GM19240 (cell line): ENCODE measurements around the gene SPATC1L.
"Not testable (repeated sequence)": the region's sequence is repeated elsewhere in the genome, so short reads cannot be mapped to it uniquely, and the experiment has no call there.

ENCODE experiments used
- DNase-seq: peaks from one replicate; pipeline ENCODE4 v3.0.0; 2011; ENCODE audit warnings: low spot score; ENCODE audit not compliant: insufficient read length

SPATC1L gene

GRCh38 chr21:46183910-46184624 is at the start of gene SPATC1L:
Gene SPATC1L, minus strand, starts transcription at chr21:46184459. Its CDS starts 1,643 bp downstream, at chr21:46182816.
- DNase-seq: peak; percentile 50

- no peak for DNase-seq
These were observed 45.6 kb upstream of the SPATC1L start for GRCh38 chr21:46229923-46230260.

- no peak for DNase-seq
These were observed 45.1 kb upstream of the SPATC1L start for GRCh38 chr21:46229133-46229922.

- DNase-seq: peak; percentile 93
These were observed 44.2 kb upstream of the SPATC1L start, which contains the start of gene LSS for GRCh38 chr21:46228345-46229051. Gene LSS, minus strand, starts transcription at chr21:46228774. Its CDS starts 29 bp downstream, at chr21:46228745.

- DNase-seq: no peak
These were observed 43.6 kb upstream of the SPATC1L start for GRCh38 chr21:46227811-46228344.

GRCh38 chr21:46226920-46227599 is 42.8 kb upstream of the SPATC1L start:
- no peak for DNase-seq

GRCh38 chr21:46226146-46226545 is 41.9 kb upstream of the SPATC1L start:
- DNase-seq: no peak

- not testable (repeated sequence) for DNase-seq
These were observed 39.4 kb upstream of the SPATC1L start for GRCh38 chr21:46223661-46224060.

GRCh38 chr21:46223217-46223616 is 39.0 kb upstream of the SPATC1L start:
- no peak for DNase-seq

GRCh38 chr21:46222436-46223116 is 38.3 kb upstream of the SPATC1L start:
- no peak for DNase-seq

GRCh38 chr21:46221664-46222435 is 37.6 kb upstream of the SPATC1L start:
- DNase-seq: no peak

GRCh38 chr21:46220847-46221246 is 36.6 kb upstream of the SPATC1L start:
- DNase-seq: no peak

- DNase-seq: no peak
These were observed 36.1 kb upstream of the SPATC1L start for GRCh38 chr21:46220275-46220810.

- DNase-seq: no peak
These were observed 35.5 kb upstream of the SPATC1L start for GRCh38 chr21:46219591-46220239.

- DNase-seq: no peak
These were observed 34.8 kb upstream of the SPATC1L start for GRCh38 chr21:46218906-46219590.

- DNase-seq: no peak
These were observed 33.4 kb upstream of the SPATC1L start for GRCh38 chr21:46217511-46218196.

GRCh38 chr21:46216132-46216747 is 32.0 kb upstream of the SPATC1L start:
- no peak for DNase-seq
